Urinary bladder (tissue), 4 donors: ENCODE measurements around the gene SLC16A10. TPM values are rescaled to one million over a fixed set of nuclear protein-coding genes. Genes with fewer than 3 reads are reported as not detected.
"Not testable (repeated sequence)": the region's sequence is repeated elsewhere in the genome, so short reads cannot be mapped to it uniquely, and the experiment has no call there.

Experiments
- DNase-seq: peaks from one replicate; pipeline ENCODE4 v3.0.0-alpha.2; 2015; ENCODE audit errors: extremely low spot score
- H3K27ac ChIP-seq: one replicate; pipeline ENCODE4 v1.5.1; 2013; ENCODE audit warnings: low read depth, mild to moderate bottlenecking, moderate library complexity
- H3K36me3 ChIP-seq: one replicate; pipeline ENCODE4 v1.6.1; 2013; ENCODE audit warnings: mild to moderate bottlenecking, moderate library complexity; ENCODE audit not compliant: insufficient read depth
- H3K4me1 ChIP-seq: one replicate; pipeline ENCODE4 v1.6.1; 2013; ENCODE audit warnings: mild to moderate bottlenecking, moderate library complexity; ENCODE audit not compliant: insufficient read depth
- H3K4me3 ChIP-seq: one replicate; pipeline ENCODE4 v1.5.1; 2013; ENCODE audit warnings: low read depth, low read length
- WGBS: extraction: QIAGEN DNeasy Blood & Tissue Kit; methylation state at CpG from one replicate; pipeline ENCODE4 v1.1.7; 2013; 5-methylcytosine and 5-hydroxymethylcytosine counted together
- polyA plus RNA-seq: library from polyadenylated mRNA; stranded (reverse); fragments of 200-250 nt; gene quantifications from one replicate; pipeline ENCODE4 v1.2.3, GENCODE V29; 2013
- total RNA-seq: library from RNA; depleted of rRNA; stranded (reverse); fragments of >200 nt; gene quantifications from one replicate; pipeline ENCODE4 v1.2.3, GENCODE V29; 2014
- donor health status: healthy with polysubstance abuse.
- donor health status: healthy.

Gene SLC16A10
- total and polyA plus RNA-seq, 2 donors = 0.49 to 5.4 TPM

DNA sequence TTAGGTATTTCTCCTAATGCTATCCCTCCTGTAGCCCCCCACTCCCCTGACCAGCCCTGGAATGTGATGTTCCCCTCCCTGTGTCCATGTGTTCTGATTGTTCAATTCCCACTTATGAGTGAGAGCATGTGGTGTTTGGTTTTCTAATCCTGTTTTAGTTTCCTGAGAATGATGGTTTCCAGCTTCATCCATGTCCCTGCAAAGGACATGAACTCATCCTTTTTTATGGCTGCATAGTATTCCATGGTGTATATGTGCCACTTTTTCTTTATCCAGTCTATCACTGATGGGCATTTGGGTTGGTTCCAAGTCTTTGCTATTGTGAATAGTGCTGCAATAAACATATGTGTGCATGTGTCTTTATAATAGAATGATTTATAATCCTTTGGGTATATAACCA is 103.8 kb downstream of the SLC16A10 start:
- not testable (repeated sequence) for DNase-seq, H3K4me1 ChIP-seq, H3K36me3 ChIP-seq, H3K4me3 ChIP-seq, H3K27ac ChIP-seq

DNA sequence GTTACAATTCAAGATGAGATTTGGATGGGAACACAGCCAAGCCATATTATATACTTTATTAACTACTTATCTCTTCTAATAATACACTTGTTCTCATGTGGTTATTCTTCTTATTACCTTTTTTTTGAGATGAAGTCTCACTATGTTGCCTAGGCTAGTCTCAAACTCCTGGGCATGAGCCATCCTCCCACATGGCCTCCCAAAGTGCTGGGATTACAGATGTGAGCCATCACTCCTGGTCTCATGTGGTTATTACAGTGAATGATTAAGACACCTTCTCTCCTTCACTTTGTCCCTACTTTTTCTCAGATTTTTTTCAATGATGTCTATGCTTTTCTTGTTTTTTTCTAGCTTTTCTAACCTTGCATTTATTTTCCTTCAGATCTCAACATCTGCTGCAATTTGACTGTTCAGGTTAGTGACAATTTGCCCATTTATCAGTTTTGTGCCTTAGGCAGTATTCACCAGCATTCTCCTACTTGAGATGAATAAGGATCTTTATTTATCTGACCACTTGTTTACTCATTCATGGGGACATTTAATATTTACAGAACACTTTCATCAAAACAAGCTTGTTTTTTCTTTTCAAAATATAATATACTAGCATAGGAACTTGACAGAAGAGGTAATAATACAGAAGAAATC is 105.7 kb downstream of the SLC16A10 start:
- H3K27ac ChIP-seq = no peak overlapping the region
- H3K4me3 ChIP-seq = no peak overlapping the region
- DNase-seq = no peak
- H3K36me3 ChIP-seq = no peaks in the 10 kb centered on the region
- no peaks in the 10 kb centered on the region for H3K4me1 ChIP-seq

DNA sequence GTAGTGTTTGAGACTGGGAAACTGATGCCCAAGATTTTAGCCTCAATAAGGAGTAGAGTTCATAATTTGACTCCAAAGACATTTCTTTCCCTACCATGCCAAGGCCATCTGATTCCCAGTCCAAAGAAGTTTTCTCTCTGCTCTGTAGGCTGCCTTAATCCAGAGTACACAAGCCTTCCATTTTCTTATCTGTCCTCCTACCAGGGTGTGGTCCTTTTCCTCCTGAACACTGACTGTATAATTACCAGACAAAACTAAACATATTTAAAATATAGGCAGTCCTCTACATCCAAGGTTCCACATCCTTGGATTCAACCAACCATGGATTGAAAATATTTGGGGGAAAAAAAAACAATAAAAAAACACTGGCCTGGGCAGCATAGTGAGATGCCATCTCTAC is 108.4 kb downstream of the SLC16A10 start:
- Histone ChIP-seq H3K27ac (no peak overlapping the region), H3K4me3 (no peak overlapping the region), H3K36me3 (no peaks in the 10 kb centered on the region), H3K4me1 (no peaks in the 10 kb centered on the region)
- DNase-seq = no peak

DNA sequence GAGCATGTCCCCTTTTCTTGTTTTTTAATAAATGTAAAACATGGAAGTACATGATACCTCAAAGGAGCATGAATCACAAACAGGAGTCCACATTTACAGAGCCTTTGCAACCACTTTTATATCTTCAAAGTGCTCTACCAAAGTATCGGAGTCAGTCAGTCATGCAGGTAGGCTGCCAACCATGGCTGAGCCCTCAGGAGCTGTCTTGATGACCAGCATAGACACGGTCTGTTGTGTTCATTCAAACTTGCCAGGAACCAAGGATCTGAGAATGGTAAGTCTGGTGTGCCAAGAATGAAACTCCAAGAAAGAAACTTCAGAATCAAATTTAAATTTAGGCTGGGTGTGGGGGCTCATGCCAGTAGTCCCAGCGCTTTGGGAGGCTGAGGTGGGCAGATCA is 111.5 kb downstream of the SLC16A10 start:
- no peaks in the 10 kb centered on the region for H3K4me1 ChIP-seq
- 94% methylated on average over 3 of the region's 3 CpGs for WGBS
- DNase-seq = no peak

DNA sequence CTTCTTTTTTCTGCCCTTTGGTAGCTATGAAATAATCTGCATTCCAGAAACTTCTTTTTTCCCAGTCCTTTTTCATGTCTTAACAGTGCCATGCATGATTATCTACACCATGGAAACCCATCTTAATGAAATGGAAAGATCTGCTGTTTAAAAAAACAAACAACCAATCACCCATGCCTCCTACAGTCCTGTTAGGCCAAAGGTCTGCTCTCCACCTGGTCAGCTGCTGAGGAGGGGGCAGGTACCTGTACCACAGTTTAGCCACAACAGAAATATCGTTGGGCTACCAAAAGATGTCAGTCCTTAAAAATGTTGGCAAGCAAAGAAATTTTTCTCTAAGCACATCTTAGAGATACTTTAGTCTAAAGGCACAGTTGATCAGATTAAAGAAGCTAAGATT is 112.6 kb downstream of the SLC16A10 start:
- no peak for DNase-seq
- 55% methylated on average over 1 of the region's 1 CpG for WGBS
- no peaks in the 10 kb centered on the region for H3K36me3 ChIP-seq

More for the DNA sequence above, 111.5 kb downstream of the SLC16A10 start:
- no peak overlapping the region for H3K27ac ChIP-seq
- H3K36me3 ChIP-seq = no peaks in the 10 kb centered on the region
- H3K4me3 ChIP-seq = no peak overlapping the region

DNA sequence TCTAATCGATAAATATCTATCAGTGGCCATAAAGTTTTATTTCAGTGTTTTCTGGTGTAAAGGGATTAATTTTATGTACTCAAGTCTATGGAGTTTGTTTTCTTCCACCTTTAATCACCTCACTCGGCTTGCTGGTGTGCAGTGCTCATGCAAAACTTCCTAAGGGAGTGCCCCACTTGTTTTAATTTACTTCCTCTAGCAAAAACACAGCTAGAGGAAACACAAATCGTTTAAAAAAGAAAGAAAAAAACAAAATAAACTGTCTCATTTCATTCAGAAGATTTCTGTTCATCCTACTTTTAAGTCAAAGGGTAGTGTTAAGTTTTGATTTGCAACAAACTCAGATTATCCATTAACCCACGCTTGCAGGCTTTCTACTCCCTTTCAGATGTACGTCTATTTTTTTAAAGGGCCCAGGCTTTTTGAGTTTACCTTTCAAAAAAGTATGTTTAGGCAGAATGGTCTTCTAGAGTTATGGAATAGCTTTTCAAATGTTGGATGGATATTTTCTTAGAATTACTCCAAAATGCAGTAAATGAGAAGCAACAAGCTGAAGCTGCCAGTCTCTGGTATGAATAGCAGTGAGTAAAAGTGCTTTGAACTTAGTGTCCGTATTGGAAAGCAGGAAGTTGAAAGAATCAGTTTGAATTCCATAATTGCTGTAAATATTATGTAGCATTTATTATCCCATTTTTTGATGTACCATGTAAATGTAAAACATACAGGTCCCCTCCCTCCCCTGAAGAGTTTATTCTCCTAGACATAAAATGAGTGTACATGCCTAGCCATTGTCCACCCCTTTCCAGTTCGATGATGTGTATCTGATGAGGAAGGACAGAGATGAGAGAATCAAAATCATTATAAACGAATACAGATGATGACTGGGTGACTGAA is 113.3 kb downstream of the SLC16A10 start:
- no peak overlapping the region for H3K27ac ChIP-seq
- no peaks in the 10 kb centered on the region for H3K36me3 ChIP-seq
- no peak for DNase-seq
- no peaks in the 10 kb centered on the region for H3K4me1 ChIP-seq
- no peak overlapping the region for H3K4me3 ChIP-seq
- 61% methylated on average over 8 of the region's 8 CpGs for WGBS

More for the DNA sequence above, 112.6 kb downstream of the SLC16A10 start:
- Histone ChIP-seq H3K4me3 (no peak overlapping the region), H3K4me1 (no peaks in the 10 kb centered on the region), H3K27ac (no peak overlapping the region)

DNA sequence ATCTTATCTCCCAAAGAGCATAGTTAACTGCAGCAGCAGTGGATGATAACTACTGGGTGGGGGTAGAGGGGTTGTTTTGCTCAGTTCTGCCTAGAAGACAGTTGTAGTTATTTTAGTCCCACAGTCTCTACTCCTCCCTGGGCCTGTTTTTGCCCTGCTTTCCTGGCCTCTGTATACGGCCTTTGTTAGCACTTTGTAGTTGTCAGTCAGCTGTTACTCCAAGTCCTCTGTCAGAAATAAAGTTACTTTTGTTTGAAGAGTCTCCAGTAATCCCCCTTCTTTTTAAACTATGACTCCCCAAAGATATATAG is 113.9 kb downstream of the SLC16A10 start:
- Histone ChIP-seq H3K27ac (no peak overlapping the region), H3K4me3 (no peak overlapping the region), H3K4me1 (no peaks in the 10 kb centered on the region), H3K36me3 (no peaks in the 10 kb centered on the region)
- WGBS = 55% methylated on average over 1 of the region's 1 CpG
- no peak for DNase-seq

DNA sequence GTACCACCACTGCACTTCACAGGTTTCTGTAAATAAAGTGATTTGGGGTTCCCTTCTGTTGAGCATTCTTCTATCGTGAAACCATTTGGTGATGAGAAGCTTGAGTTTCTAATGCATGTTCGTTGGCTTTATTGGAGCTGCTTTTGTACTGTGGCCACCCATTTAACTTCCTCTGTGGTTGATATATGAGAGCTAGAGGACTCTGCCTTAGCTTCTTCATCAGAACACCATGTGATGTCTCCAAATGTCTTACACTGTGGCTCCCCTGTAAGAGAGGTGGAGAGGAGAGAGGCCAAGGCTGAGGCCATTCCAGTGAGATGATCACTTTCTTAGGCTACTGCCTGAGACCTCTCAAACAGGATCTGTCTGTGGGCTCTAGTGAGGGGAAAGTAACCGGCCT is 114.5 kb downstream of the SLC16A10 start:
- no peaks in the 10 kb centered on the region for H3K36me3 ChIP-seq
- DNase-seq = no peak
- WGBS = 89% methylated on average over 3 of the region's 3 CpGs
- no peak overlapping the region for H3K4me3 ChIP-seq
- H3K27ac ChIP-seq = no peak overlapping the region
- no peaks in the 10 kb centered on the region for H3K4me1 ChIP-seq

DNA sequence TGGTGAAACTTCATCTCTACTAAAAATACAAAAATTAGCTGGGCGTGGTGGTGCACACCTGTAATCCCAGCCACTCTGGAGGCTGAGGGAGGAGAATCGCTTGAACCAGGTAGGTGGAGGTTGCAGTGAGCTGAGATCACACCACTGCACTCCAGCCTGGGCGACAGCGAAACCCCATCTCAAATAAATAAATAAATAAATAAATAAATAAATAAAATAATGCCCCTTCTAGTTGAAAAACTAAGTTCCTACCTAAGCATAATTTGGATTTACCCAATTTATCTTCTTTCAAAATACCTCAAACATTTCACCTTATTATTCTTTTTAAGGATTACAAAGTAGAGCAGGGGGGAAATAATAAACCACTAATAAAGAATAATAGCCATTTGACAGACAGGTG is 116.2 kb downstream of the SLC16A10 start:
- H3K4me1 ChIP-seq, DNase-seq, H3K27ac ChIP-seq, H3K4me3 ChIP-seq, H3K36me3 ChIP-seq: not testable (repeated sequence)
- 96% methylated on average over 4 of the region's 4 CpGs for WGBS

DNA sequence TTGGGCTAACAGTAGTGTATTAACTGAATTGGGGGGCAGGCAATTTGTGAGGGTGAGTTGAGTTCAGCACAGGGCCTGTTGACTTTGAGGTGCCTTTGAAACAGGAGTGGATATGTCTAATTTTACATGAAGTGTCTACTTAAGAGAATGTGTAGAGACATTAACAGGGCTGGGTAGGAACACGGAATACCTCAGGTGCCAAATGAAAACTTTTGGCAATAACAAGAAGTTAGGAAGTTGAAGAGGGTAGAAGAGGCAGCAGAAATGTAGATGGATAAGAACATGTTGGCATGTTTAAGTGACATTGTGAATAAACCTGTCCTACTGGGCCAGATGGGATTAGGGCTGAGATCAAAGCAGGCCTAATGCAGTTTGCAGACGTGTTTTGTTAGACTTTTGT is 117.0 kb downstream of the SLC16A10 start:
- 67% methylated on average over 2 of the region's 2 CpGs for WGBS
- H3K4me3 ChIP-seq = no peak overlapping the region
- no peaks in the 10 kb centered on the region for H3K36me3 ChIP-seq
- no peaks in the 10 kb centered on the region for H3K4me1 ChIP-seq
- no peak overlapping the region for H3K27ac ChIP-seq
- DNase-seq = no peak

DNA sequence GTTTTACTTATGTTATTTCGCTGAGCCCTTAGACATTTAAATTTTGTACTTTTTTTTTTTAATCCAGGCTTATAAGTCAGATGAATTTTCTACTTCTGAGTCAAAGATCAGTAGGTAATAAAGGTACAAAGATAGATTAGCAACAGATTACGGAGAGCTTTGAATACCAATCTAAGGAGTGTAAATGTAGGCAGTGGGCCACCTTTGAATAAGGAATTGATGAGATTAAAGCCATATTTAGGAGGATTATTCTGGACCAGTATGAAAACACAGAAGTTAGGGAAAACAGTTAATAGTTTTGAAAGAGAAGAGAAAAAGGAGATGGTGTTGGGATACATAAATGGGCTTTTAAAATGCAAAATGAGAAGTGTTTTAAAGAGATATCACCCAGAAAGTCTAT is 117.6 kb downstream of the SLC16A10 start:
- H3K36me3 ChIP-seq = no peaks in the 10 kb centered on the region
- 92% methylated on average over 2 of the region's 2 CpGs for WGBS
- H3K4me1 ChIP-seq = no peaks in the 10 kb centered on the region

DNA sequence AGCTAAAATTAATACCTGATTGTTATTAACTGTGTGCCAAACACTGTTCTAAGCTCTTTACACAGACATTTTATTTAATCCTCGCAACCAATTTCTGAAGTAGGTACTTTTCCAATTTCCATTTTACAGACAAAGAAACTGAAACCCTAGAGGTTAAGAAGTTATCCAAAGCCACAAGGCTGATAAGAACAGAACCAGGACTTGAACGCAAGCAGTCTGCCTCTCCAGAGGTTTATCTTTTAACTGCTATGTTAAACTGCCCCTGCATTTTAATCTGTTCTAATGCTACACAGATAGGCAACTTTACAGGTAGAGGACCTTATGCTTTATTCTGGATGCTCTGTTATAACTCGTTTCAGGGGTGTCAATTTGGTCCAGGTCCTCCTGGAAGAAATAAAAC is 118.2 kb downstream of the SLC16A10 start:
- no peaks in the 10 kb centered on the region for H3K4me1 ChIP-seq
- H3K4me3 ChIP-seq = no peak overlapping the region
- 80% methylated on average over 3 of the region's 3 CpGs for WGBS
- no peak overlapping the region for H3K27ac ChIP-seq
- H3K36me3 ChIP-seq = no peaks in the 10 kb centered on the region
- no peak for DNase-seq

More for the DNA sequence above, 117.6 kb downstream of the SLC16A10 start:
- no peak for DNase-seq
- H3K27ac ChIP-seq = no peak overlapping the region
- H3K4me3 ChIP-seq = no peak overlapping the region

DNA sequence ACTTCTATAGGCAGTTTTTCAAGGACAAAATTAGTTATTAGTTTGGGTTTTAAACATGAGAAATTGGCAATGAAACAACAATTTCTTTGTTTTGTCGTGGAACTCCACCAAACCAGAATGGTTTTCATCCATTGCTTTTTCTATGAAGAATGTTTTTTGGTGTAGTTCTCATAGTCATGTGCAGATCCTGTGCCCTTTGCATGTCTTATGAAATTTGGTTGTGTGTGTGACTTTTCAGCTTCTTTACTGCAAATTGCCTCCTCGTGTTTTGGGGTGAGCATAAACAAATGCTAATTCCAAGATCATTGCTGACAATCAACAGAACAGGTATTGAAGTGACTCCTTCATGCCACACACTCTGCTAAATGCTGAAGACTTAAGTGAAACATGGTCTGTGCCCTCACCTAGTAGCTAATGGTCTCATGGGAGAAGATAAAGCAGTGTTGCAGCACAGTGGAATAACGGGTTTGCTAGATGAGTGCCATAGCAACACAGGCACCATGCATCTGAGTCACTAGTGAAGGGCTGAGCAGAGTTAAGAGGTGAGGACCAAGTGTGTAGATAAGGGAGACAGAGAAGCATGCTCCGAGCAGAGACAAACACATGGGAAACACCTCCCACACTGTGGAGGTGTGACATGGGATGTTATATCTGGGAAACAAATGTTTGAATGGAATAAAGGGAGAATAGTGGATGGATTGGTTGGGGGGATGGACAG is 120.0 kb downstream of the SLC16A10 start:
- WGBS = 63% methylated on average over 4 of the region's 4 CpGs
- H3K36me3 ChIP-seq = no peaks in the 10 kb centered on the region
- DNase-seq = no peak

DNA sequence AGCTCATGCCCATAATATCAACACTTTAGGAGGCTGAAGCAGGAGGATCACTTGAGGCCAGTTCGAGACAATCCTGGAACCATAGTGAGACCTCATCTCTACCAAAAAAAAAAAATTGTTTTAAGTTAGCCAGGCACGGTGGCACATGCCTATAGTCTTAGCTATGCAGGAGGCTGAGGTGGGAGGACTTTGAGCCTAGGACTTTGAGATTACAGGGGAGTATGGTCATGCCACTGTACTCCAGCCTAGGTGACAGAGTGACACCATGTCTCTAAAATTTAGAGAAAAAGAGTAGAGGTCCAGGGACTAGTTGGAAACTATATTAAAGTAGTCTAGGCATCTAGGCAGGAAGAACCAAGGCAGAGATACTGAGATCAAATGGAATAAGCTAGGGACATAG is 121.6 kb downstream of the SLC16A10 start:
- no peaks in the 10 kb centered on the region for H3K4me1 ChIP-seq
- H3K36me3 ChIP-seq = no peaks in the 10 kb centered on the region
- 91% methylated on average over 2 of the region's 2 CpGs for WGBS
- H3K4me3 ChIP-seq = no peak overlapping the region
- H3K27ac ChIP-seq = no peak overlapping the region
- DNase-seq = no peak

More for the DNA sequence above, 120.0 kb downstream of the SLC16A10 start:
- H3K27ac ChIP-seq = no peak overlapping the region
- H3K4me3 ChIP-seq = no peak overlapping the region
- H3K4me1 ChIP-seq = no peaks in the 10 kb centered on the region
